Esophagus (tissue), 2 donors: ENCODE results near the gene ANO9. TPM values are rescaled to one million over a fixed set of nuclear protein-coding genes. Genes with fewer than 3 reads are reported as not detected.
"Not testable (repeated sequence)": the region's sequence is repeated elsewhere in the genome, so short reads cannot be mapped to it uniquely, and the experiment has no call there.

ENCODE experiments used
- H3K27ac ChIP-seq, 2 donors: one replicate each; pipeline ENCODE4 v1.5.1; 2013; ENCODE audit warnings: low read depth in 2 of 2, mild to moderate bottlenecking in 2 of 2, inconsistent platforms in 1 of 2, low read length in 1 of 2, moderate library complexity in 1 of 2
- H3K27me3 ChIP-seq, 2 donors: one replicate each; pipeline ENCODE4 v1.6.1; 2013; ENCODE audit warnings: low read length in 2 of 2, control low read depth in 1 of 2, mild to moderate bottlenecking in 1 of 2; ENCODE audit not compliant: insufficient read depth in 2 of 2, control insufficient read depth in 1 of 2
- H3K36me3 ChIP-seq, 2 donors: one replicate each; pipeline ENCODE4 v1.6.1; 2013; ENCODE audit warnings: low read length in 1 of 2; ENCODE audit not compliant: control insufficient read depth in 2 of 2, insufficient read depth in 2 of 2
- H3K4me1 ChIP-seq, 2 donors: one replicate each; pipeline ENCODE4 v1.6.1; 2013; ENCODE audit warnings: low read length in 1 of 2; ENCODE audit not compliant: control insufficient read depth in 2 of 2, insufficient read depth in 2 of 2
- H3K4me3 ChIP-seq, 2 donors: one replicate each; pipeline ENCODE4 v1.5.1; 2013; ENCODE audit warnings: low read length in 2 of 2, mild to moderate bottlenecking in 2 of 2, low read depth in 1 of 2, moderate library complexity in 1 of 2
- H3K9me3 ChIP-seq, 2 donors: one replicate each; pipeline ENCODE4 v1.6.1; 2013; ENCODE audit warnings: mild to moderate bottlenecking in 2 of 2, low read depth in 1 of 2, low read length in 1 of 2, moderate library complexity in 1 of 2; ENCODE audit not compliant: control insufficient read depth in 2 of 2, insufficient read depth in 1 of 2
- WGBS, 2 donors: extraction: QIAGEN DNeasy Blood & Tissue Kit; methylation state at CpG; one replicate each; pipeline ENCODE4 v1.1.7; 2013; 5-methylcytosine and 5-hydroxymethylcytosine counted together
- polyA plus RNA-seq, 2 donors: library from polyadenylated mRNA; stranded (reverse); fragments of 200-250 nt; gene quantifications; one replicate each; pipeline ENCODE4 v1.2.3, GENCODE V29; 2013
- donor health status: healthy with polysubstance abuse.
- donor health status: Bipolar disorder and iron deficiency.

The ANO9 gene
- polyA plus RNA-seq, 2 donors: 18.1 to 40.4 TPM

DNA sequence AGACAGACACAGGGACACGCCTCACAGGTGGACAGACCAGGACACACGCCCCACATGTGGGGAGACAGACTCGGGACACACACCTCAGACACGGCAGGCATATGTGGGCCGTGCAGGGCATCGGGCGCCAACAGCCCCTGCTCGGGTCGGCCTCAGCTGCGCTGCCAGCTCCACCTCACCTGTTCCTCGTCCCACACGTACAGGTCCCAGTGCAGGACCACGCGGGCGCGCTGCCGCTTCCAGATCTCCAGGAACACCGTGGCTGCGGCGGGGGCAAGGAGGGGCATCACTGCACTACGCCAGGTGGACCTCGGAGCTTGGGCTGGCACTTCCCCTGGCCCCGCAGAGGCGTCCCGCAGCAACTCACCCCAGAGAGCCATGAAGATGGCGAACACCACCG is 12.4 kb downstream of the ANO9 start:
- H3K27me3 ChIP-seq: no peaks in the 10 kb centered on the region
- no peaks in the 10 kb centered on the region for H3K4me1 ChIP-seq
- H3K27ac ChIP-seq: no peak overlapping the region
- H3K9me3 ChIP-seq: no peaks in the 10 kb centered on the region
- WGBS, 2 donors: 88 to 91% methylated on average over 24 to 27 of the region's 27 CpGs
- no peak overlapping the region for H3K4me3 ChIP-seq
- H3K36me3 ChIP-seq: peaks cover 0 to 14% of the 10 kb centered on the region in 2 donors

DNA sequence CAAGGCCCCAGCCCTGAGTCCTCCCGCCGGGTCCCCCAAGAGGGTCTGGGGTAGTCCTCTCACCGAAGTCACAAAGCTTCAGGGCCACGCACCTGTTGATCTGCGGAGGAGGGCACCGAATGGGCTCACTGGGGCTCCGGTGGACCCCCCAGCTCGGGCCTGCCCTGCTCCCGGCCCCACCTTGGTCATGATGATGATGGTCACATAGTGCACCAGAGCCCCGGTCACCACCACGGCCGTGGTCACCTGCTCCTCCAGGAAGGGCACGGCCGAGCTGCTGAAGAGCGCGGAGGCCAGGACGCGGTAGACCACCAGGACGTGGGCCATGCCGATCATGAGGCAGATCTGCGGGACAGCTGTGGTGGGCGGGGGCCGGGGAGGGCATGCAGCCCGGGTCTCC is 13.5 kb downstream of the ANO9 start:
- Histone ChIP-seq H3K9me3 (no peaks in the 10 kb centered on the region), H3K27me3 (no peaks in the 10 kb centered on the region), H3K4me1 (no peaks in the 10 kb centered on the region), H3K4me3 (no peak overlapping the region), H3K27ac (no peak overlapping the region), H3K36me3 (peaks cover 0 to 12% of the 10 kb centered on the region in 2 donors)
- WGBS, 2 donors: 92 to 93% methylated on average over 23 to 24 of the region's 24 CpGs

DNA sequence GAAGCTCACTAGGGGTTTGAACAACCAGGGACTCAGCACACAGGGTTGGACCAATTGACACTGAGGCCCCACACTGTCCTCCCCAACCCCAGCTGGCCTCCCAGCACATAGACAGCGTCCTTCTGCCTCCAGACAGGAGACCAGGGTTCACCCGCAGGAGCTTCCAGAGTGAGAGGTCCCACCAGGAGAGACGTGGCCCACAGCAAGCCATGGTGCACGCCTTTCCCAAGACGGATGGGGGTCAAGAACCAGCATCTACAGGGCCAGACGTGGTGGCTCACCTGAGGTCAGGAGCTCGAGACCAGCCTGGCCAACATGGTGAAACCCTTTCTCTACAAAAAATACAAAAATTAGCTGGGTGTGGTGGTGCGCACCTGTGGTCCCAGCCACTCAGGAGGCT is 15.0 kb downstream of the ANO9 start:
- Histone ChIP-seq H3K4me3 (no peak overlapping the region), H3K27me3 (no peaks in the 10 kb centered on the region), H3K27ac (no peak overlapping the region), H3K4me1 (no peaks in the 10 kb centered on the region), H3K36me3 (no peaks in the 10 kb centered on the region), H3K9me3 (no peaks in the 10 kb centered on the region)
- 91 to 94% methylated on average over 8 of the region's 8 CpGs for WGBS, 2 donors

DNA sequence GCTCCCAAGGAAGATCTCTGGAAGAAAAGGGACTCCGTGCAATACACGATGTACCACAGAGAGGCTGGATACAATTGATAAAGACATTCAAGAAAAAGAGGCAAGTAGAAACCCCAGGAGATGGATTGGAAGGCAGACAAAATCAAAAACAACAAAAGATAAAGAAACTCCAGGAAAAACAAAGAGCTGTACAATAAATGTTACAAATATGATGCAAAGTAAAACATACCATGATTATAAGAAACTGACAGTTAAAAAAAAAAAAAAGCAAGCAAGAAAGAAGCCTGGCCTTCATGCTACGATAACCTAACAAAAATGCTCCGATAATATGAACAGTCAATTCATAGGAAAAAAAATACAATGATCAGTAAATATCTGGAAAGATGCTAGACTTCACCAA is 16.5 kb downstream of the ANO9 start:
- Histone ChIP-seq H3K27ac (no peak overlapping the region), H3K36me3 (peaks cover 0 to 2% of the 10 kb centered on the region in 2 donors), H3K9me3 (no peaks in the 10 kb centered on the region), H3K4me3 (no peak overlapping the region), H3K27me3 (no peaks in the 10 kb centered on the region), H3K4me1 (peaks cover 0 to 5% of the 10 kb centered on the region in 2 donors)
- WGBS, 2 donors: 78 to 86% methylated on average over 4 of the region's 4 CpGs

DNA sequence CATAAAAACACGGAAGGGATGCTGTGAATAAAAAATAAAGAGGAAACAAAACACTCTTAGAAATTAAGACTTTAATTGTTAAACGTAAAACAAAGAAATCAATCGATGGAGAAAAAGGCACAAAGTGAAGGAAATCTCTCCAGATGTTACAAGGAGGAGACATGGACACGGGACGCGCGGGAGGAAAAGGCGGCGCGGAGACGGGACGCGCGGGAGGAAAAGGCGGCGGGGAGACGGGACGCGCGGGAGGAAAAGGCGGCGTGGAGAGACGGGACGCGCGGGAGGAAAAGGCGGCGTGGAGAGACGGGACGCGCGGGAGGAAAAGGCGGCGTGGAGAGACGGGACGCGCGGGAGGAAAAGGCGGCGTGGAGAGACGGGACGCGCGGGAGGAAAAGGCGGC is 17.0 kb downstream of the ANO9 start:
- not testable (repeated sequence) for H3K4me3 ChIP-seq, H3K27me3 ChIP-seq, H3K4me1 ChIP-seq, H3K9me3 ChIP-seq, H3K36me3 ChIP-seq, H3K27ac ChIP-seq
- WGBS, 2 donors: 74 to 75% methylated on average over 27 to 34 of the region's 45 CpGs

DNA sequence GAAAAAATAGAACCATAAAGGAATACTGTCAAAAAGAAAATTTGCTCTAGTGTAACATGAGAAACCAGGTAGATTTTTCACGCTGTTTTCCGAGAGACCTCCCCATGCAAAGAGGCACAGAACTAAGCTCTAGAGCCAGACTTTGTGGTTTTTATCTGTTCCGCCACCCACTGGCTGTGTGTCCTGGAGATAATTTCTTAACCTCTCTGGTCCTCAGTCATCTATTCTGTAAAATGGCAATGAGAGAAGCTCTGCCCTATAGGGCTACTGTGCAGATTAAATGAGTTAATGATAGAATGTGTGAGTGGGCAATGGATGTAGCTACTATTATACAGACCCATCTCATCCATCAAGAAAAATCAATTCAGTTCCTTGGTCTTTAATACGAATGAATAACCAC is 17.6 kb downstream of the ANO9 start:
- Histone ChIP-seq H3K9me3 (no peaks in the 10 kb centered on the region), H3K27ac (no peak overlapping the region), H3K4me1 (peaks cover 0 to 5% of the 10 kb centered on the region in 2 donors), H3K4me3 (no peak overlapping the region), H3K27me3 (no peaks in the 10 kb centered on the region), H3K36me3 (peaks cover 0 to 2% of the 10 kb centered on the region in 2 donors)
- WGBS, 2 donors: 90 to 92% methylated on average over 4 of the region's 4 CpGs

DNA sequence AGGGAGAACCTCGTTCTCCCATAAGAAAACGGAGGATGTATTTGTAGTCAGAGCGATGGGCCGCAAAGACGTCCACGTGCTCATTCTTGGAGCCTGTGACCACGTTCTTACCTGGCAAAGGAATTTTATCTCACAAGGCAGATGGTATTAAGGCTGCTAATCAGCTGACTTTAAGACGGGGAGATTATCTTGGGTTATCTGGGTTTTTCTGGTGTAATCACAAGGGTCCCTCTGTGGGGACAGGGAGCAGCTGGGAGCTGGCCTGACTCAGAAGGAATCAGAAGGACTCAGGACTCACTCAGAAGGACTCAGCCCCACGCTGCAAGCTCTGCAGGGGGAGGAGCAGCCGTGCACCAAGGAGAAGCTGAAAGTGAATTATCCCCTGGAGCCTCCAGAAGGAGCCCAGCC is 19.6 kb downstream of the ANO9 start:
- no peak overlapping the region for H3K4me3 ChIP-seq
- H3K9me3 ChIP-seq: no peaks in the 10 kb centered on the region
- H3K27ac ChIP-seq: no peak overlapping the region
- 86 to 87% methylated on average over 10 of the region's 10 CpGs for WGBS, 2 donors
- H3K27me3 ChIP-seq: no peaks in the 10 kb centered on the region
- H3K36me3 ChIP-seq: peaks cover 0 to 2% of the 10 kb centered on the region in 2 donors
- H3K4me1 ChIP-seq: peaks cover 0 to 5% of the 10 kb centered on the region in 2 donors

DNA sequence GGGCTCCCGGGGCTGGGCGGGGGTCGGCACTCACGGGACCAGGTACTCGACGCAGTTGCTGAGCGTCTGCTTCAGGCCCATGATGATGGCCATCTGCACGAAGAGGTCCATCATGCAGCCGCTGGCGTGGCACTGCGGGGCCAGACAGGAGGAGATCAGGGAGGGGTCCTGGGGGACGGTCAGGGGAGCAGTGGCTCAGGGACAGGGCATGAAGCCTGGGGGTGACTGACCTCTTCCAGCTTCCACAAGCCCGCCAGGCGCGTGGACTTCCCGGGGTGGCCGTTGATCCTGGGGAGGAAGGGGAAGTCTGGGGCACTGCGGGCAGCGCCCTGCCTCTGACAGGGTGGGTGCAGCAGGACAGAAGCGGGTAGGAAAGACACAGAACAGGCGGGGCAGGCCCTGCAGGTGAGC is 20.9 kb downstream of the ANO9 start:
- 83 to 87% methylated on average over 18 to 21 of the region's 21 CpGs for WGBS, 2 donors
- peaks cover 0 to 2% of the 10 kb centered on the region in 2 donors for H3K36me3 ChIP-seq

DNA sequence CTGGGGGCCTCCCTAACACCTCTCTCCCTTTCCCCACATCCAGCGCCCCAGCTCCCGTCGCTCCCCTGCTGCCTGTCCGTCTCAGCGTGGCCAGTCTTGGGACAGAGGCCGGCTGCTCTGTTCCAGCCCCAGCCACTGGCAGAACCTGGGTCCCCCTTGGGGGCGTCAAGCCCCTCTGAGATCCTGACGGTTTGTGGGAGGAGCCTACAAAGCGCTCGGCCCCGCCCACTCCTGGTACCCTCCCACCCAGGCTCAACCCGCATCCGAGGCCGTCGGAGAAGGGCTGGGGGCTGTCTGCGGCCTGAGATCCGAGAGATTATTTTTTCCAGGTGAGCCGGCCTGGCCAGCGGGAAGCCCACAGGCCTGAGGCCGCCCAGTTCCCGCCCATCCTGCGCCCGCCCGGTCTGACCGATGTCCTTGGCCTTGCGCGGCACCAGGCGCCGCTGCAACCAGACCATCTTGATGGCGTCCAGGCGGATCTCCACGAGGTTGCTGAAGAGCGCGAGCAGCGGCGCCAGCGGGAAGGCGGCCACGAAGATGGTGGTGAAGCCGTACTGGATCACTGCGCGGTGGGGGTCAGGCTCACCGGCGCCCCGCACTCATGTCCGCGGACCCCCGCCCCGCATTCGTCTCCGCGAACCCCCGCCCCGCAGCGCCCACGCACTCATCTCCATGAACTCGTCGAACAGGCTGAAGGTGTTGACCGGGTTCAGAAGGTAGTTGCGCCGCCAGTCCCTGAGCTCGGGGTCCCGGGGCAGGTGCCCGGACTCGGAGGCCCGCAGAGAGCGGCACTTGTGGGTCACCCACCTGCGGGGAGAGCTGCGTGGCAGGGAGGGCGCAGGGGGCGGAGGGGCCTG is 21.5 kb downstream of the ANO9 start:
- 68 to 74% methylated on average over 68 to 71 of the region's 71 CpGs for WGBS, 2 donors
- no peaks in the 10 kb centered on the region for H3K9me3 ChIP-seq
- H3K27me3 ChIP-seq: no peaks in the 10 kb centered on the region
- peaks cover 0 to 2% of the 10 kb centered on the region in 2 donors for H3K36me3 ChIP-seq
- H3K4me3 ChIP-seq: no peak overlapping the region
- H3K27ac ChIP-seq: no peak overlapping the region
- peaks cover 4 to 7% of the 10 kb centered on the region in 2 donors for H3K4me1 ChIP-seq

More for the DNA sequence above, 20.9 kb downstream of the ANO9 start:
- Histone ChIP-seq H3K4me3 (no peak overlapping the region), H3K27ac (no peak overlapping the region), H3K4me1 (peaks cover 3 to 6% of the 10 kb centered on the region in 2 donors), H3K27me3 (no peaks in the 10 kb centered on the region), H3K9me3 (no peaks in the 10 kb centered on the region)
